ENCODE measurements around the gene CCDC127. TPM values are rescaled to one million over a fixed set of nuclear protein-coding genes. Genes with fewer than 3 reads are reported as not detected.

CCDC127 gene
- total RNA-seq, 1 donor from 2014 or later: 9.7 TPM

- TF ChIP-seq CTCF (IDR thresholded peaks at IDR 0.05; ENCODE audit: unreplicated experiment): no peak
- no peaks in the 10 kb centered on the region for H3K9me3 Mint-ChIP-seq
- DNase-seq (ENCODE audit: low spot score in 2 of 2, unreplicated experiment in 2 of 2): no peak
- H3K27me3 Mint-ChIP-seq (ENCODE audit: low read depth): no peaks in the 10 kb centered on the region
- H3K27ac Mint-ChIP-seq: no peak overlapping the region
- H3K4me3 Mint-ChIP-seq: no peak overlapping the region
- peaks cover 5% of the 10 kb centered on the region for H3K4me1 Mint-ChIP-seq
- H3K36me3 Mint-ChIP-seq: no peaks in the 10 kb centered on the region
Measured at GRCh38 chr5:196350-196749, 21.6 kb downstream of the CCDC127 start.

- no peaks in the 10 kb centered on the region for H3K9me3 Mint-ChIP-seq
- no peak overlapping the region for H3K27ac Mint-ChIP-seq
- H3K4me1 Mint-ChIP-seq: peaks cover 5% of the 10 kb centered on the region
- DNase-seq (ENCODE audit: low spot score in 2 of 2, unreplicated experiment in 2 of 2): no peak
- no peak overlapping the region for H3K4me3 Mint-ChIP-seq
- H3K36me3 Mint-ChIP-seq: no peaks in the 10 kb centered on the region
- H3K27me3 Mint-ChIP-seq (ENCODE audit: low read depth): no peaks in the 10 kb centered on the region
- TF ChIP-seq CTCF (IDR thresholded peaks at IDR 0.05; ENCODE audit: unreplicated experiment): no peak
Measured at GRCh38 chr5:195401-196160, 22.4 kb downstream of the CCDC127 start.

- TF ChIP-seq CTCF (IDR thresholded peaks at IDR 0.05; ENCODE audit: unreplicated experiment): no peak
- H3K27me3 Mint-ChIP-seq (ENCODE audit: low read depth): no peaks in the 10 kb centered on the region
- peaks cover 5% of the 10 kb centered on the region for H3K4me1 Mint-ChIP-seq
- no peak overlapping the region for H3K27ac Mint-ChIP-seq
- H3K9me3 Mint-ChIP-seq: no peaks in the 10 kb centered on the region
- no peak for DNase-seq (ENCODE audit: low spot score in 2 of 2, unreplicated experiment in 2 of 2)
- no peaks in the 10 kb centered on the region for H3K36me3 Mint-ChIP-seq
- H3K4me3 Mint-ChIP-seq: no peak overlapping the region
Measured at GRCh38 chr5:194603-195209, 23.2 kb downstream of the CCDC127 start.

DNA sequence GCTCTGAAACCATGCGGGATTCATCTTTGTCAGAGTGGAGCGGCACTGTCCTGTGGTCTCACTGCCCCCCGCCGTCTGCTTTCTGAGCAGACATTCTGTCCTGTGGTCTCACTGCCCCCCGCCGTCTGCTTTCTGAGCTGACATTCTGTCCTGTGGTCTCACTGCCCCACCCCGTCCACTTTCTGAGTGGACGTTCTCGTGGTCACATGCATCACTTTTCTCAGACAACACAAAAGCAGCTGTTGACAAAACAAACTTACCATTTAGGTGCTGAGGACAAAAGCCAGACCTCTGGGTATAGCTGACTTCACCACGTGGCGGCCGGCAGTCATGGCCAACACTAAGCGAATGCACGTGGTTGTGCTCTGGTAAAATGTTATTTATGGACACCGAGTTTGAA is 23.9 kb downstream of the CCDC127 start:
- H3K4me1 Mint-ChIP-seq: peaks cover 5% of the 10 kb centered on the region
- no peak for DNase-seq (ENCODE audit: low spot score in 2 of 2, unreplicated experiment in 2 of 2)
- H3K36me3 Mint-ChIP-seq: no peaks in the 10 kb centered on the region
- H3K9me3 Mint-ChIP-seq: no peaks in the 10 kb centered on the region
- no peak overlapping the region for H3K4me3 Mint-ChIP-seq
- no peak overlapping the region for H3K27ac Mint-ChIP-seq
- H3K27me3 Mint-ChIP-seq (ENCODE audit: low read depth): no peaks in the 10 kb centered on the region
- TF ChIP-seq CTCF (IDR thresholded peaks at IDR 0.05; ENCODE audit: unreplicated experiment): no peak

GRCh38 chr5:192970-193831 is 24.8 kb downstream of the CCDC127 start:
- Mint-ChIP-seq H3K9me3 (no peaks in the 10 kb centered on the region), H3K27ac (no peak overlapping the region), H3K27me3 (ENCODE audit: low read depth) (no peaks in the 10 kb centered on the region), H3K4me3 (no peak overlapping the region), H3K4me1 (peaks cover 11% of the 10 kb centered on the region), H3K36me3 (no peaks in the 10 kb centered on the region)
- no peak for TF ChIP-seq CTCF (IDR thresholded peaks at IDR 0.05; ENCODE audit: unreplicated experiment)
- DNase-seq (ENCODE audit: low spot score in 2 of 2, unreplicated experiment in 2 of 2): no peak
